ENCODE results near the gene CLTA. TPM values are rescaled to one million over a fixed set of nuclear protein-coding genes. Genes with fewer than 3 reads are reported as not detected.

The CLTA gene
- total RNA-seq, 1 experiment from 2014 or later = 269 TPM

GRCh38 chr9:36141761-36142160 lies 49.0 kb upstream of the CLTA start:
- no peak overlapping the region for H3K4me3 ChIP-seq (ENCODE audit: low read depth, low read length)
- H3K4me1 ChIP-seq = 0 out of 2 replicates have a peak, but pooled peaks cover 3% of the 10 kb centered on the region
- CTCF ChIA-PET = no interaction called here
- TF ChIP-seq, protein P1, sequence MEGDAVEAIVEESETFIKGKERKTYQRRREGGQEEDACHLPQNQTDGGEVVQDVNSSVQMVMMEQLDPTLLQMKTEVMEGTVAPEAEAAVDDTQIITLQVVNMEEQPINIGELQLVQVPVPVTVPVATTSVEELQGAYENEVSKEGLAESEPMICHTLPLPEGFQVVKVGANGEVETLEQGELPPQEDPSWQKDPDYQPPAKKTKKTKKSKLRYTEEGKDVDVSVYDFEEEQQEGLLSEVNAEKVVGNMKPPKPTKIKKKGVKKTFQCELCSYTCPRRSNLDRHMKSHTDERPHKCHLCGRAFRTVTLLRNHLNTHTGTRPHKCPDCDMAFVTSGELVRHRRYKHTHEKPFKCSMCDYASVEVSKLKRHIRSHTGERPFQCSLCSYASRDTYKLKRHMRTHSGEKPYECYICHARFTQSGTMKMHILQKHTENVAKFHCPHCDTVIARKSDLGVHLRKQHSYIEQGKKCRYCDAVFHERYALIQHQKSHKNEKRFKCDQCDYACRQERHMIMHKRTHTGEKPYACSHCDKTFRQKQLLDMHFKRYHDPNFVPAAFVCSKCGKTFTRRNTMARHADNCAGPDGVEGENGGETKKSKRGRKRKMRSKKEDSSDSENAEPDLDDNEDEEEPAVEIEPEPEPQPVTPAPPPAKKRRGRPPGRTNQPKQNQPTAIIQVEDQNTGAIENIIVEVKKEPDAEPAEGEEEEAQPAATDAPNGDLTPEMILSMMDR (IDR thresholded peaks at IDR 0.05; ENCODE audit: insufficient read depth in 1 of 2, low read depth in 1 of 2, low read length in 1 of 2, severe bottlenecking in 1 of 2, unreplicated experiment in 1 of 2) = no peak
- H3K27me3 ChIP-seq (replicated peaks; ENCODE audit: control insufficient read depth, insufficient read depth, low read length) = no peaks in the 10 kb centered on the region
- peaks cover 6% of the 10 kb centered on the region; the same call in 1 of the 2 replicates for H3K9me3 ChIP-seq
- H3K36me3 ChIP-seq (ENCODE audit: control insufficient read depth, insufficient read depth, low read length) = no peaks in the 10 kb centered on the region
- no TSS peak for BruUV-seq (replicated peaks)
- no peak overlapping the region for H3K27ac Mint-ChIP-seq (ENCODE audit: unreplicated experiment)
- peaks cover 9% of the 10 kb centered on the region for H3K36me3 Mint-ChIP-seq (ENCODE audit: insufficient read depth, unreplicated experiment)
- POLR2A ChIA-PET = no interaction called here
- H3K4me1 Mint-ChIP-seq (ENCODE audit: low read depth, unreplicated experiment) = no peaks in the 10 kb centered on the region
- peaks cover 15% of the 10 kb centered on the region for H3K9me3 Mint-ChIP-seq (ENCODE audit: unreplicated experiment)
- no peak overlapping the region for H3K4me3 Mint-ChIP-seq (ENCODE audit: unreplicated experiment)
- peaks cover 5% of the 10 kb centered on the region for H3K27me3 Mint-ChIP-seq (ENCODE audit: insufficient read depth, unreplicated experiment)
- DNase-seq = no peak
- intact Hi-C loops (cut with micrococcal nuclease; ENCODE audit: unreplicated experiment) = loop anchor here (1.0 kb wide), 1 partner anchor 25 kb away; no protein-coding TSS in a partner anchor

- no peaks in the 10 kb centered on the region for H3K27me3 ChIP-seq (replicated peaks; ENCODE audit: control insufficient read depth, insufficient read depth, low read length)
- ChIA-PET POLR2A (no interaction called here), CTCF (no interaction called here)
- Mint-ChIP-seq H3K36me3 (ENCODE audit: insufficient read depth, unreplicated experiment) (peaks cover 1% of the 10 kb centered on the region), H3K27ac (ENCODE audit: unreplicated experiment) (no peak overlapping the region), H3K27me3 (ENCODE audit: insufficient read depth, unreplicated experiment) (peaks cover 5% of the 10 kb centered on the region), H3K4me1 (ENCODE audit: low read depth, unreplicated experiment) (no peaks in the 10 kb centered on the region), H3K9me3 (ENCODE audit: unreplicated experiment) (peaks cover 15% of the 10 kb centered on the region), H3K4me3 (ENCODE audit: unreplicated experiment) (no peak overlapping the region)
- no peaks in the 10 kb centered on the region for H3K36me3 ChIP-seq (ENCODE audit: control insufficient read depth, insufficient read depth, low read length)
- DNase-seq = no peak
- no TSS peak for BruUV-seq (replicated peaks)
- intact Hi-C loops (cut with micrococcal nuclease; ENCODE audit: unreplicated experiment) = no loop called here
- TF ChIP-seq, protein P1 (IDR thresholded peaks at IDR 0.05; ENCODE audit: insufficient read depth in 1 of 2, low read depth in 1 of 2, low read length in 1 of 2, severe bottlenecking in 1 of 2, unreplicated experiment in 1 of 2) = no peak
- H3K9me3 ChIP-seq = peaks cover 6% of the 10 kb centered on the region; the same call in 1 of the 2 replicates
- no peaks in the 10 kb centered on the region for H3K4me1 ChIP-seq
- H3K4me3 ChIP-seq (ENCODE audit: low read depth, low read length) = no peak overlapping the region
Observed at GRCh38 chr9:36142510-36143244, 48.0 kb upstream of the CLTA start.

DNA sequence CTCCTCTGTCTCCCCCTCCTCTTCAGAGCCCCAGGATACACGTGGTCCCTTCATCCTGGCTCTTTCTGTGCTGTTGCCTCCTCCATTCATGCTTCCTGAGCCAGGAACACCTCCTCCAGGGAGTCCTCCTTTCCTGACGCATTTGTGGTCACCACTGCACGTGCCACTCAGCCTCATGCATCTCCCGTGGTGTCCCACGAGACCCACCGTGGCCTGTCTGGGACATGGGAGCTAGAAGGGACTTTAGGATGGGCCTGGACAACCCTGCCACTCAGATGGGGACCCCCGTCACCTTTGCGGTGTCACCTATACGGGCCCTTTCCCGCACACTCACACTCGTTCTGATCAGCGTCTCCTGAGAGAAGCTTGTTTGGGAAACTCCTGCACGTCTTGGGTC lies 47.5 kb upstream of the CLTA start:
- H3K27me3 ChIP-seq (replicated peaks; ENCODE audit: control insufficient read depth, insufficient read depth, low read length) = no peaks in the 10 kb centered on the region
- peaks cover 15% of the 10 kb centered on the region for H3K9me3 Mint-ChIP-seq (ENCODE audit: unreplicated experiment)
- H3K27ac Mint-ChIP-seq (ENCODE audit: unreplicated experiment) = no peak overlapping the region
- DNase-seq = no peak
- ChIA-PET POLR2A (no interaction called here), CTCF (no interaction called here)
- H3K36me3 ChIP-seq (ENCODE audit: control insufficient read depth, insufficient read depth, low read length) = no peaks in the 10 kb centered on the region
- intact Hi-C loops (cut with micrococcal nuclease; ENCODE audit: unreplicated experiment) = no loop called here
- no TSS peak for BruUV-seq (replicated peaks)
- no peaks in the 10 kb centered on the region for H3K36me3 Mint-ChIP-seq (ENCODE audit: insufficient read depth, unreplicated experiment)
- no peaks in the 10 kb centered on the region for H3K4me1 ChIP-seq
- peaks cover 6% of the 10 kb centered on the region; the same call in 1 of the 2 replicates for H3K9me3 ChIP-seq
- no peaks in the 10 kb centered on the region for H3K4me1 Mint-ChIP-seq (ENCODE audit: low read depth, unreplicated experiment)
- peaks cover 5% of the 10 kb centered on the region for H3K27me3 Mint-ChIP-seq (ENCODE audit: insufficient read depth, unreplicated experiment)
- no peak overlapping the region for H3K4me3 ChIP-seq (ENCODE audit: low read depth, low read length)
- TF ChIP-seq, protein P1 (IDR thresholded peaks at IDR 0.05; ENCODE audit: insufficient read depth in 1 of 2, low read depth in 1 of 2, low read length in 1 of 2, severe bottlenecking in 1 of 2, unreplicated experiment in 1 of 2) = no peak
- no peak overlapping the region for H3K4me3 Mint-ChIP-seq (ENCODE audit: unreplicated experiment)

Measured in Caco-2 (cell line).